ENCODE results near the gene VSIG1. TPM values are rescaled to one million over a fixed set of nuclear protein-coding genes. Genes with fewer than 3 reads are reported as not detected.

VSIG1 gene
- total RNA-seq (0.99 TPM), polyA plus RNA-seq (1.4 TPM)
- long read RNA-seq, donor 1: 0 reads
- long read RNA-seq, donor 2: 0 reads
- long read RNA-seq, donor 3: 0 reads
- long read RNA-seq, donor 4: 0 reads
- long read RNA-seq, donor 5: 0 reads
- long read RNA-seq, donor 6: 0 reads
- long read RNA-seq, donor 7: 0 reads
- long read RNA-seq, donor 8: 0 reads
- long read RNA-seq, donor 9: 0 reads
- long read RNA-seq, donor 10: 0 reads

- Histone ChIP-seq H3K27me3 (ENCODE audit: control insufficient read depth in 2 of 2, insufficient read depth in 1 of 2, low read length in 1 of 2) (no peaks in the 10 kb centered on the region), H3K36me3 (ENCODE audit: control insufficient read depth in 2 of 2, insufficient read depth in 2 of 2, low read length in 1 of 2) (no peaks in the 10 kb centered on the region), H3K4me3 (ENCODE audit: low read length in 2 of 2) (no peak within 1 kb of the TSS), H3K27ac (ENCODE audit: low read depth in 1 of 2, low read length in 1 of 2) (no peak within 1 kb of the TSS), H3K9me3 (ENCODE audit: control insufficient read depth in 2 of 2, insufficient read depth in 1 of 2, low read length in 1 of 2) (no peaks in the 10 kb centered on the region), H3K4me1 (ENCODE audit: control insufficient read depth in 2 of 2, insufficient read depth in 2 of 2, low read length in 2 of 2) (no peaks in the 10 kb centered on the region)
- no peak for DNase-seq (ENCODE audit: low read depth in 6 of 9, low spot score in 9 of 9)
- 97% methylated on average over 10 of the region's 10 CpGs for WGBS
Measured at GRCh38 chrX:108044554-108045256, at the start of gene VSIG1. Gene VSIG1, plus strand, starts transcription at chrX:108045065. Its CDS starts 66 bp downstream, at chrX:108045131.

GRCh38 chrX:107996124-107996523, 48.7 kb upstream of the VSIG1 start:
- Histone ChIP-seq H3K36me3 (ENCODE audit: control insufficient read depth in 2 of 2, insufficient read depth in 2 of 2, low read length in 1 of 2) (no peaks in the 10 kb centered on the region), H3K27ac (ENCODE audit: low read depth in 1 of 2, low read length in 1 of 2) (no peak overlapping the region), H3K9me3 (ENCODE audit: control insufficient read depth in 2 of 2, insufficient read depth in 1 of 2, low read length in 1 of 2) (no peaks in the 10 kb centered on the region), H3K4me3 (ENCODE audit: low read length in 2 of 2) (no peak overlapping the region), H3K4me1 (ENCODE audit: control insufficient read depth in 2 of 2, insufficient read depth in 2 of 2, low read length in 2 of 2) (no peaks in the 10 kb centered on the region), H3K27me3 (ENCODE audit: control insufficient read depth in 2 of 2, insufficient read depth in 1 of 2, low read length in 1 of 2) (no peaks in the 10 kb centered on the region)
- 97% methylated on average over 6 of the region's 6 CpGs for WGBS
- DNase-seq (ENCODE audit: low read depth in 6 of 9, low spot score in 9 of 9): no peak

GRCh38 chrX:108000751-108001150, 44.1 kb upstream of the VSIG1 start:
- WGBS: 94% methylated on average over 2 of the region's 2 CpGs
- Histone ChIP-seq H3K4me1 (ENCODE audit: control insufficient read depth in 2 of 2, insufficient read depth in 2 of 2, low read length in 2 of 2) (no peaks in the 10 kb centered on the region), H3K27ac (ENCODE audit: low read depth in 1 of 2, low read length in 1 of 2) (no peak overlapping the region), H3K9me3 (ENCODE audit: control insufficient read depth in 2 of 2, insufficient read depth in 1 of 2, low read length in 1 of 2) (no peaks in the 10 kb centered on the region), H3K27me3 (ENCODE audit: control insufficient read depth in 2 of 2, insufficient read depth in 1 of 2, low read length in 1 of 2) (no peaks in the 10 kb centered on the region), H3K36me3 (ENCODE audit: control insufficient read depth in 2 of 2, insufficient read depth in 2 of 2, low read length in 1 of 2) (no peaks in the 10 kb centered on the region), H3K4me3 (ENCODE audit: low read length in 2 of 2) (no peak overlapping the region)
- no peak for DNase-seq (ENCODE audit: low read depth in 6 of 9, low spot score in 9 of 9)

- DNase-seq (ENCODE audit: low read depth in 6 of 9, low spot score in 9 of 9): peak in 2 of 9 donors; percentile 18 to 35
- Histone ChIP-seq H3K4me3 (ENCODE audit: low read length in 2 of 2) (no peak overlapping the region), H3K27me3 (ENCODE audit: control insufficient read depth in 2 of 2, insufficient read depth in 1 of 2, low read length in 1 of 2) (no peaks in the 10 kb centered on the region), H3K9me3 (ENCODE audit: control insufficient read depth in 2 of 2, insufficient read depth in 1 of 2, low read length in 1 of 2) (no peaks in the 10 kb centered on the region), H3K4me1 (ENCODE audit: control insufficient read depth in 2 of 2, insufficient read depth in 2 of 2, low read length in 2 of 2) (no peaks in the 10 kb centered on the region), H3K36me3 (ENCODE audit: control insufficient read depth in 2 of 2, insufficient read depth in 2 of 2, low read length in 1 of 2) (no peaks in the 10 kb centered on the region), H3K27ac (ENCODE audit: low read depth in 1 of 2, low read length in 1 of 2) (no peak overlapping the region)
- WGBS: 27% methylated on average over 11 of the region's 11 CpGs
Measured at GRCh38 chrX:108001218-108001814, 43.5 kb upstream of the VSIG1 start.

GRCh38 chrX:108018656-108019381, 26.0 kb upstream of the VSIG1 start:
- no peaks in the 10 kb centered on the region for H3K9me3 ChIP-seq (ENCODE audit: control insufficient read depth in 2 of 2, insufficient read depth in 1 of 2, low read length in 1 of 2)
- peak in 1 of 9 donors; percentile 28 for DNase-seq (ENCODE audit: low read depth in 6 of 9, low spot score in 9 of 9)
- no peaks in the 10 kb centered on the region for H3K4me1 ChIP-seq (ENCODE audit: control insufficient read depth in 2 of 2, insufficient read depth in 2 of 2, low read length in 2 of 2)
- 58% methylated on average over 4 of the region's 4 CpGs for WGBS
- no peak overlapping the region for H3K4me3 ChIP-seq (ENCODE audit: low read length in 2 of 2)
- H3K27ac ChIP-seq (ENCODE audit: low read depth in 1 of 2, low read length in 1 of 2): no peak overlapping the region
- no peaks in the 10 kb centered on the region for H3K36me3 ChIP-seq (ENCODE audit: control insufficient read depth in 2 of 2, insufficient read depth in 2 of 2, low read length in 1 of 2)
- H3K27me3 ChIP-seq (ENCODE audit: control insufficient read depth in 2 of 2, insufficient read depth in 1 of 2, low read length in 1 of 2): no peaks in the 10 kb centered on the region

GRCh38 chrX:108019382-108019875, 25.4 kb upstream of the VSIG1 start:
- H3K27ac ChIP-seq (ENCODE audit: low read depth in 1 of 2, low read length in 1 of 2): no peak overlapping the region
- DNase-seq (ENCODE audit: low read depth in 6 of 9, low spot score in 9 of 9): no peak
- no peaks in the 10 kb centered on the region for H3K4me1 ChIP-seq (ENCODE audit: control insufficient read depth in 2 of 2, insufficient read depth in 2 of 2, low read length in 2 of 2)
- 21% methylated on average over 3 of the region's 3 CpGs for WGBS
- H3K27me3 ChIP-seq (ENCODE audit: control insufficient read depth in 2 of 2, insufficient read depth in 1 of 2, low read length in 1 of 2): no peaks in the 10 kb centered on the region
- H3K4me3 ChIP-seq (ENCODE audit: low read length in 2 of 2): no peak overlapping the region
- H3K9me3 ChIP-seq (ENCODE audit: control insufficient read depth in 2 of 2, insufficient read depth in 1 of 2, low read length in 1 of 2): no peaks in the 10 kb centered on the region
- H3K36me3 ChIP-seq (ENCODE audit: control insufficient read depth in 2 of 2, insufficient read depth in 2 of 2, low read length in 1 of 2): no peaks in the 10 kb centered on the region

- DNase-seq (ENCODE audit: low read depth in 6 of 9, low spot score in 9 of 9): no peak
- H3K9me3 ChIP-seq (ENCODE audit: control insufficient read depth in 2 of 2, insufficient read depth in 1 of 2, low read length in 1 of 2): no peaks in the 10 kb centered on the region
- H3K27ac ChIP-seq (ENCODE audit: low read depth in 1 of 2, low read length in 1 of 2): no peak overlapping the region
- H3K4me3 ChIP-seq (ENCODE audit: low read length in 2 of 2): no peak overlapping the region
- H3K4me1 ChIP-seq (ENCODE audit: control insufficient read depth in 2 of 2, insufficient read depth in 2 of 2, low read length in 2 of 2): no peaks in the 10 kb centered on the region
- WGBS: 49% methylated on average over 2 of the region's 2 CpGs
- H3K27me3 ChIP-seq (ENCODE audit: control insufficient read depth in 2 of 2, insufficient read depth in 1 of 2, low read length in 1 of 2): no peaks in the 10 kb centered on the region
- no peaks in the 10 kb centered on the region for H3K36me3 ChIP-seq (ENCODE audit: control insufficient read depth in 2 of 2, insufficient read depth in 2 of 2, low read length in 1 of 2)
Measured at GRCh38 chrX:108020631-108021030, 24.2 kb upstream of the VSIG1 start.

GRCh38 chrX:108022491-108023089, 22.3 kb upstream of the VSIG1 start:
- Histone ChIP-seq H3K27ac (ENCODE audit: low read depth in 1 of 2, low read length in 1 of 2) (no peak overlapping the region), H3K4me3 (ENCODE audit: low read length in 2 of 2) (no peak overlapping the region), H3K27me3 (ENCODE audit: control insufficient read depth in 2 of 2, insufficient read depth in 1 of 2, low read length in 1 of 2) (no peaks in the 10 kb centered on the region), H3K4me1 (ENCODE audit: control insufficient read depth in 2 of 2, insufficient read depth in 2 of 2, low read length in 2 of 2) (no peaks in the 10 kb centered on the region), H3K36me3 (ENCODE audit: control insufficient read depth in 2 of 2, insufficient read depth in 2 of 2, low read length in 1 of 2) (no peaks in the 10 kb centered on the region), H3K9me3 (ENCODE audit: control insufficient read depth in 2 of 2, insufficient read depth in 1 of 2, low read length in 1 of 2) (no peaks in the 10 kb centered on the region)
- WGBS: 90% methylated on average over 1 of the region's 1 CpG
- no peak for DNase-seq (ENCODE audit: low read depth in 6 of 9, low spot score in 9 of 9)
